NT2/D1 (cell line): ENCODE data around the gene FUT1.

Source experiments
- SUZ12 ChIP-seq: IDR thresholded peaks from 2 replicates; pipeline ENCODE4 v1.6.1; 2011; ENCODE audit not compliant: insufficient read length, insufficient read depth; ENCODE audit errors: extremely low read depth
- ZNF274 ChIP-seq: IDR thresholded peaks from 2 replicates; pipeline ENCODE4 v1.6.1; 2011; ENCODE audit warnings: mild to moderate bottlenecking, low read depth, low read length

DNA sequence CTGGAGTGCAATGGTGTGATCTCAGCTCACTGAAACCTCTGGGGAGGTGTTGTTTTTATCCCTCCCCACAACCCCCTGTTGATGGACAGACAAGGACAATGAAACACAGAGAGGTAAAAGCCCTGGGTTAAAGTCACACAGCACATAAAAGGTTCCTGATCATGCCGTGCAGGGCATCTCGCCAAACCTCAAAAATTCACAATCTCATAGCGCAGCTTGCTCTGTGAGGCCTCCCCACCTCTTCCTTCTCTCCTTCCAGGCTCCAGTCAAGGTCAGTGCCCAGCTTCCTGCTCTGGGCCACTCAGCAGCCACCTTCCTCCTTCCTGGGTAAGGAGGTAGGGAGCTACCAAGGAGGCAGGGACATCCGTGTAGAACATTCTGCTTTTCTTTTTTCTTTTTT is 54.4 kb downstream of the FUT1 start:
- TF ChIP-seq ZNF274 (no peak), SUZ12 (no peak)
